CD14-positive monocyte (primary cell): ENCODE measurements around the gene CAMK1D. TPM values are rescaled to one million over a fixed set of nuclear protein-coding genes. Genes with fewer than 3 reads are reported as not detected.
"Not testable (repeated sequence)": the region's sequence is repeated elsewhere in the genome, so short reads cannot be mapped to it uniquely, and the experiment has no call there.

ENCODE experiments used
- DNase-seq, 3 donors: peaks; one replicate each; pipeline ENCODE4 v3.0.0-alpha.2; 2011 to 2022
- H2AFZ ChIP-seq: 2 replicates; pipeline ENCODE4 v1.6.0; 2012; ENCODE audit warnings: mild to moderate bottlenecking, low read depth, low read length, inconsistent platforms; ENCODE audit not compliant: insufficient read depth, poor library complexity, severe bottlenecking
- H3K27ac ChIP-seq, 2 donors: 1 replicate in 1 of 2; 2 replicates in 1 of 2; pipeline ENCODE4 v1.5.1; 2012 to 2013; ENCODE audit warnings: low read length in 2 of 2, control low read depth in 1 of 2, inconsistent platforms in 1 of 2, low read depth in 1 of 2, mild to moderate bottlenecking in 1 of 2
- H3K27me3 ChIP-seq, 2 donors: one replicate each; pipeline versions ENCODE4 v1.6.0 to v1.6.1; 2011 to 2013; ENCODE audit warnings: low read length in 2 of 2; ENCODE audit not compliant: control insufficient read depth in 2 of 2, insufficient read depth in 2 of 2
- H3K36me3 ChIP-seq, 2 donors: replicated peaks in 1 of 2; 1 replicate in 1 of 2; 2 replicates in 1 of 2; pipeline versions ENCODE4 v1.5.1 to v1.6.1; 2012 to 2013; ENCODE audit warnings: low read length in 2 of 2, control low read depth in 1 of 2, inconsistent platforms in 1 of 2, mild to moderate bottlenecking in 1 of 2; ENCODE audit not compliant: insufficient read depth in 2 of 2, control insufficient read depth in 1 of 2
- H3K4me1 ChIP-seq, 2 donors: 1 replicate in 1 of 2; 2 replicates in 1 of 2; pipeline versions ENCODE4 v1.5.1 to v1.6.1; 2012 to 2013; ENCODE audit warnings: low read length in 2 of 2, control low read depth in 1 of 2, inconsistent platforms in 1 of 2, mild to moderate bottlenecking in 1 of 2, moderate library complexity in 1 of 2; ENCODE audit not compliant: insufficient read depth in 2 of 2, control insufficient read depth in 1 of 2
- H3K4me2 ChIP-seq: replicated peaks from 2 replicates; pipeline ENCODE3; 2012; ENCODE audit warnings: low read length, moderate library complexity, mild to moderate bottlenecking; ENCODE audit not compliant: poor library complexity, severe bottlenecking; ENCODE audit errors: extremely low read depth
- H3K4me3 ChIP-seq, 3 experiments: fragments of 200-600 bp in 1 of 3; sonication (generic) in 1 of 3; replicated peaks in 1 of 3; 1 replicate in 2 of 3; 2 replicates in 1 of 3; pipeline ENCODE4 v1.5.1; 2011 to 2013; ENCODE audit warnings: low read length in 3 of 3, mild to moderate bottlenecking in 3 of 3, control low read depth in 2 of 3, low read depth in 2 of 3, inconsistent platforms in 1 of 3, moderate library complexity in 1 of 3
- H3K79me2 ChIP-seq: 2 replicates; pipeline ENCODE4 v1.6.0; 2012; ENCODE audit warnings: mild to moderate bottlenecking, control low read depth, inconsistent platforms, low read length, moderate library complexity; ENCODE audit not compliant: insufficient read depth
- H3K9ac ChIP-seq: 2 replicates; pipeline ENCODE4 v1.6.0; 2017; ENCODE audit warnings: low read length, mild to moderate bottlenecking; ENCODE audit not compliant: insufficient read depth, poor library complexity, severe bottlenecking
- H3K9me3 ChIP-seq, 2 donors: replicated peaks in 1 of 2; 1 replicate in 1 of 2; 2 replicates in 1 of 2; pipeline versions ENCODE4 v1.5.1 to v1.6.1; 2012 to 2013; ENCODE audit warnings: low read length in 2 of 2, control low read depth in 1 of 2; ENCODE audit not compliant: control insufficient read depth in 1 of 2, insufficient read depth in 1 of 2
- H4K20me1 ChIP-seq: 2 replicates; pipeline ENCODE4 v1.6.0; 2012; ENCODE audit warnings: mild to moderate bottlenecking, low read length, control low read depth, moderate library complexity; ENCODE audit not compliant: insufficient read depth
- H3K27ac Mint-ChIP-seq, 7 donors: one replicate each; pipeline ENCODE4 v1.8.0; 2020; ENCODE audit warnings: mild to moderate bottlenecking in 7 of 7, mixed read lengths in 7 of 7, moderate library complexity in 6 of 7, inconsistent platforms in 2 of 7
- H3K27me3 Mint-ChIP-seq, 3 donors: one replicate each; pipeline ENCODE4 v1.8.0; 2021 to 2022; ENCODE audit warnings: low read depth in 3 of 3, mild to moderate bottlenecking in 3 of 3, mixed read lengths in 3 of 3, moderate library complexity in 3 of 3, inconsistent platforms in 1 of 3
- H3K36me3 Mint-ChIP-seq, 2 donors: one replicate each; pipeline ENCODE4 v1.8.0; 2020; ENCODE audit warnings: mixed read lengths in 2 of 2, inconsistent platforms in 1 of 2, mild to moderate bottlenecking in 1 of 2
- H3K4me1 Mint-ChIP-seq: one replicate; pipeline ENCODE4 v1.8.0; 2020; ENCODE audit warnings: mild to moderate bottlenecking, mixed read lengths
- H3K4me3 Mint-ChIP-seq, 2 donors: one replicate each; pipeline ENCODE4 v1.8.0; 2020; ENCODE audit warnings: mild to moderate bottlenecking in 2 of 2, mixed read lengths in 2 of 2, moderate library complexity in 1 of 2
- H3K9me3 Mint-ChIP-seq, 7 donors: one replicate each; pipeline ENCODE4 v1.8.0; 2020 to 2022; ENCODE audit warnings: mixed read lengths in 7 of 7, mild to moderate bottlenecking in 6 of 7, moderate library complexity in 6 of 7, inconsistent platforms in 2 of 7
- CTCF ChIP-seq: fragments of 200-600 bp; IDR thresholded peaks from one replicate; pipeline ENCODE4 v1.8.0; 2022; ENCODE audit warnings: antibody characterized with exemption, mild to moderate bottlenecking
- WGBS: methylation state at CpG from one replicate; pipeline ENCODE4 v1.1.5; 2013; ENCODE audit warnings: missing lambda C conversion rate; ENCODE audit not compliant: insufficient coverage; 5-methylcytosine and 5-hydroxymethylcytosine counted together
- intact Hi-C, 2 donors: fragments of 100-400 bp; cut with micrococcal nuclease; formaldehyde crosslinking; loops; one replicate each; pipeline versions ENCODE4 v1.15.0 to v1.15.1; 2023
- polyA plus RNA-seq, 3 donors: library from polyadenylated mRNA; depleted of rRNA in 1 of 3; unstranded in 2 of 3; stranded (reverse) in 1 of 3; fragments of 300-500 nt in 2 of 3; fragments of >200 nt in 1 of 3; fragmentation: Illumina TruSeq in 2 of 3; gene quantifications; 1 replicate in 2 of 3; 2 replicates in 1 of 3; pipeline ENCODE4 v1.2.3, GENCODE V29; 2012 to 2021

The CAMK1D gene
- polyA plus RNA-seq, 3 donors, result 6.7 to 11.8 (median 7.1) TPM

- H4K20me1 ChIP-seq, result no peaks in the 10 kb centered on the region
- no peaks in the 10 kb centered on the region for H3K79me2 ChIP-seq
- no peaks in the 10 kb centered on the region for H3K4me1 ChIP-seq
- H3K9me3 Mint-ChIP-seq, result peaks cover 0 to 2% (median 0%) of the 10 kb centered on the region in 7 donors
- H3K9ac ChIP-seq, result no peak overlapping the region
- H3K27ac ChIP-seq, result no peak overlapping the region
- TF ChIP-seq CTCF, result no peak
- no peak for DNase-seq
- H3K4me2 ChIP-seq, result no peak overlapping the region
- H3K27me3 Mint-ChIP-seq, result peaks cover 0 to 3% (median 2%) of the 10 kb centered on the region in 3 donors
- H3K9me3 ChIP-seq, result no peaks in the 10 kb centered on the region
- no peak overlapping the region for H2AFZ ChIP-seq
- no peaks in the 10 kb centered on the region for H3K36me3 ChIP-seq
- no peak overlapping the region for H3K4me3 Mint-ChIP-seq
- H3K36me3 Mint-ChIP-seq, result no peaks in the 10 kb centered on the region
- WGBS, result no CpG with 5 or more reads among the region's 3 CpGs
- no peaks in the 10 kb centered on the region for H3K27me3 ChIP-seq
- H3K27ac Mint-ChIP-seq, result no peak overlapping the region
- intact Hi-C loops, result no loop called here
- H3K4me1 Mint-ChIP-seq, result peaks cover 9% of the 10 kb centered on the region
- no peak overlapping the region for H3K4me3 ChIP-seq
These were observed 22.3 kb upstream of the CAMK1D start for GRCh38 chr10:12327074-12327473.

GRCh38 chr10:12327476-12327875 is 21.9 kb upstream of the CAMK1D start:
- Histone ChIP-seq H3K9me3 (no peaks in the 10 kb centered on the region), H3K4me3 (no peak overlapping the region), H3K9ac (no peak overlapping the region), H3K4me1 (peaks cover 0 to 3% of the 10 kb centered on the region in 2 donors), H3K27ac (no peak overlapping the region), H3K36me3 (no peaks in the 10 kb centered on the region), H2AFZ (no peak overlapping the region), H3K4me2 (no peak overlapping the region), H4K20me1 (no peaks in the 10 kb centered on the region), H3K79me2 (no peaks in the 10 kb centered on the region), H3K27me3 (no peaks in the 10 kb centered on the region)
- H3K4me3 Mint-ChIP-seq, result no peak overlapping the region
- H3K27me3 Mint-ChIP-seq, result peaks cover 0 to 3% (median 2%) of the 10 kb centered on the region in 3 donors
- intact Hi-C loops, result no loop called here
- H3K4me1 Mint-ChIP-seq, result peaks cover 7% of the 10 kb centered on the region
- no peaks in the 10 kb centered on the region for H3K36me3 Mint-ChIP-seq
- H3K27ac Mint-ChIP-seq, result no peak overlapping the region
- peaks cover 0 to 2% (median 0%) of the 10 kb centered on the region in 7 donors for H3K9me3 Mint-ChIP-seq
- TF ChIP-seq CTCF, result no peak
- WGBS, result 100% methylated on average over 1 of the region's 2 CpGs
- DNase-seq, result no peak

- H3K4me2 ChIP-seq, H3K36me3 Mint-ChIP-seq, H3K79me2 ChIP-seq, H3K27ac ChIP-seq, H3K9me3 Mint-ChIP-seq, H3K27ac Mint-ChIP-seq, H3K9me3 ChIP-seq, H3K36me3 ChIP-seq, H3K27me3 ChIP-seq, intact Hi-C loops, H2AFZ ChIP-seq, H3K4me1 Mint-ChIP-seq, DNase-seq, H3K27me3 Mint-ChIP-seq, H3K4me3 ChIP-seq, H4K20me1 ChIP-seq, H3K9ac ChIP-seq, H3K4me3 Mint-ChIP-seq: not testable (repeated sequence)
- H3K4me1 ChIP-seq, result peaks cover 7 to 11% of the 10 kb centered on the region in 2 donors
- 84% methylated on average over 2 of the region's 9 CpGs for WGBS
These were observed 21.0 kb upstream of the CAMK1D start for GRCh38 chr10:12328312-12328711.
